ENCODE measurements around the gene DNMT1. TPM values are rescaled to one million over a fixed set of nuclear protein-coding genes. Genes with fewer than 3 reads are reported as not detected.

The DNMT1 gene
- total and polyA plus RNA-seq, 12 donors, result 11.8 to 36.4 (median 21.6) TPM

- TF ChIP-seq, protein P1, sequence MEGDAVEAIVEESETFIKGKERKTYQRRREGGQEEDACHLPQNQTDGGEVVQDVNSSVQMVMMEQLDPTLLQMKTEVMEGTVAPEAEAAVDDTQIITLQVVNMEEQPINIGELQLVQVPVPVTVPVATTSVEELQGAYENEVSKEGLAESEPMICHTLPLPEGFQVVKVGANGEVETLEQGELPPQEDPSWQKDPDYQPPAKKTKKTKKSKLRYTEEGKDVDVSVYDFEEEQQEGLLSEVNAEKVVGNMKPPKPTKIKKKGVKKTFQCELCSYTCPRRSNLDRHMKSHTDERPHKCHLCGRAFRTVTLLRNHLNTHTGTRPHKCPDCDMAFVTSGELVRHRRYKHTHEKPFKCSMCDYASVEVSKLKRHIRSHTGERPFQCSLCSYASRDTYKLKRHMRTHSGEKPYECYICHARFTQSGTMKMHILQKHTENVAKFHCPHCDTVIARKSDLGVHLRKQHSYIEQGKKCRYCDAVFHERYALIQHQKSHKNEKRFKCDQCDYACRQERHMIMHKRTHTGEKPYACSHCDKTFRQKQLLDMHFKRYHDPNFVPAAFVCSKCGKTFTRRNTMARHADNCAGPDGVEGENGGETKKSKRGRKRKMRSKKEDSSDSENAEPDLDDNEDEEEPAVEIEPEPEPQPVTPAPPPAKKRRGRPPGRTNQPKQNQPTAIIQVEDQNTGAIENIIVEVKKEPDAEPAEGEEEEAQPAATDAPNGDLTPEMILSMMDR (IDR thresholded peaks at IDR 0.05), result no peak
- no peak overlapping the region for H3K4me3 ChIP-seq
- H3K9me3 ChIP-seq, result no peaks in the 10 kb centered on the region
- H3K27ac ChIP-seq, result peak overlapping the region in 1 of 10 donors; percentile 36
- DNase-seq (no peak), ATAC-seq (no peak)
- 83 to 90% methylated on average over 14 of the region's 14 CpGs for WGBS, 2 donors
- peaks cover under 1 to 28% (median 13%) of the 10 kb centered on the region in 9 donors for H3K4me1 ChIP-seq
- peaks cover 0 to 30% (median 6%) of the 10 kb centered on the region in 9 donors for H3K36me3 ChIP-seq
- H3K27me3 ChIP-seq, result no peaks in the 10 kb centered on the region
- intact Hi-C loops (cut with DNase I), result no loop called here
Measured at GRCh38 chr19:10222201-10222890, 27.6 kb upstream of the DNMT1 start.

- Histone ChIP-seq H3K27ac (no peak overlapping the region), H3K4me3 (no peak overlapping the region), H3K4me1 (peaks cover 0 to 19% (median under 1%) of the 10 kb centered on the region in 9 donors), H3K36me3 (peaks cover 0 to 30% (median 6%) of the 10 kb centered on the region in 9 donors), H3K27me3 (no peaks in the 10 kb centered on the region), H3K9me3 (no peaks in the 10 kb centered on the region)
- TF ChIP-seq, protein P1 (IDR thresholded peaks at IDR 0.05), result no peak
- intact Hi-C loops (cut with DNase I), result no loop called here
- 87% methylated on average over 7 of the region's 7 CpGs for WGBS, 2 donors
- DNase-seq, result no peak
- no peak for ATAC-seq
Measured at GRCh38 chr19:10220695-10221094, 25.9 kb upstream of the DNMT1 start.

- DNase-seq (no peak), ATAC-seq (peak in 1 of 8 donors; percentile 36)
- peaks cover 0 to 16% (median 0%) of the 10 kb centered on the region in 9 donors for H3K4me1 ChIP-seq
- no peak overlapping the region for H3K4me3 ChIP-seq
- H3K9me3 ChIP-seq, result no peaks in the 10 kb centered on the region
- H3K27ac ChIP-seq, result no peak overlapping the region
- intact Hi-C loops (cut with DNase I), result no loop called here
- no peaks in the 10 kb centered on the region for H3K27me3 ChIP-seq
- 30 to 48% methylated on average over 3 of the region's 3 CpGs for WGBS, 2 donors
- H3K36me3 ChIP-seq, result peaks cover 0 to 29% (median 6%) of the 10 kb centered on the region in 9 donors
- TF ChIP-seq, protein P1 (IDR thresholded peaks at IDR 0.05), result peak in 4 of 9 donors; percentile 9 to 40 (median 12)
Measured at GRCh38 chr19:10219678-10220077, 24.9 kb upstream of the DNMT1 start.

GRCh38 chr19:10217085-10217484, 22.3 kb upstream of the DNMT1 start:
- H3K9me3 ChIP-seq, result no peaks in the 10 kb centered on the region
- intact Hi-C loops (cut with DNase I), result no loop called here
- TF ChIP-seq, protein P1 (IDR thresholded peaks at IDR 0.05), result no peak
- DNase-seq (no peak), ATAC-seq (no peak)
- WGBS, 2 donors, result 88% methylated on average over 9 of the region's 9 CpGs
- no peak overlapping the region for H3K4me3 ChIP-seq
- H3K4me1 ChIP-seq, result peaks cover 0 to 8% (median 0%) of the 10 kb centered on the region in 9 donors
- H3K27me3 ChIP-seq, result no peaks in the 10 kb centered on the region
- H3K27ac ChIP-seq, result no peak overlapping the region
- H3K36me3 ChIP-seq, result peaks cover 0 to 9% (median 0%) of the 10 kb centered on the region in 9 donors
